ENCODE data around the gene HRCT1.

Gene HRCT1

GRCh38 chr9:35905912-35906679 lies at the start of gene HRCT1:
Gene HRCT1 (plus strand): TSS chr9:35906202. CDS start chr9:35906288, 86 bp downstream.
- H3K27ac Mint-ChIP-seq: peak within 1 kb of the TSS; percentile 96 to 99 (median 96)
- no peak for TF ChIP-seq CTCF (IDR thresholded peaks at IDR 0.05; ENCODE audit: unreplicated experiment in 3 of 3)
- H3K4me3 Mint-ChIP-seq: peak within 1 kb of the TSS; percentile 41 to 70 (median 57)
- H3K27me3 Mint-ChIP-seq (ENCODE audit: low read depth): peaks cover 3% of the 10 kb centered on the region
- no peaks in the 10 kb centered on the region for H3K9me3 Mint-ChIP-seq
- H3K4me1 Mint-ChIP-seq: peaks cover 70% of the 10 kb centered on the region
- H3K36me3 Mint-ChIP-seq (ENCODE audit: low read depth): no peaks in the 10 kb centered on the region

- Mint-ChIP-seq H3K9me3 (no peaks in the 10 kb centered on the region), H3K27ac (no peak overlapping the region), H3K4me1 (no peaks in the 10 kb centered on the region), H3K36me3 (ENCODE audit: low read depth) (peaks cover 7% of the 10 kb centered on the region), H3K27me3 (ENCODE audit: low read depth) (peaks cover 5% of the 10 kb centered on the region), H3K4me3 (no peak overlapping the region)
- no peak for TF ChIP-seq CTCF (IDR thresholded peaks at IDR 0.05; ENCODE audit: unreplicated experiment in 3 of 3)
Observed at GRCh38 chr9:35856206-35856605, 49.8 kb upstream of the HRCT1 start.

GRCh38 chr9:35856882-35857281 lies 49.1 kb upstream of the HRCT1 start:
- no peak overlapping the region for H3K4me3 Mint-ChIP-seq
- TF ChIP-seq CTCF (IDR thresholded peaks at IDR 0.05; ENCODE audit: unreplicated experiment in 3 of 3): no peak
- no peaks in the 10 kb centered on the region for H3K9me3 Mint-ChIP-seq
- H3K27ac Mint-ChIP-seq: no peak overlapping the region
- peaks cover 11% of the 10 kb centered on the region for H3K27me3 Mint-ChIP-seq (ENCODE audit: low read depth)
- no peaks in the 10 kb centered on the region for H3K4me1 Mint-ChIP-seq
- H3K36me3 Mint-ChIP-seq (ENCODE audit: low read depth): peaks cover 7% of the 10 kb centered on the region

- no peak for TF ChIP-seq CTCF (IDR thresholded peaks at IDR 0.05; ENCODE audit: unreplicated experiment in 3 of 3)
- H3K27me3 Mint-ChIP-seq (ENCODE audit: low read depth): peaks cover 18% of the 10 kb centered on the region
- H3K9me3 Mint-ChIP-seq: no peaks in the 10 kb centered on the region
- H3K4me1 Mint-ChIP-seq: no peaks in the 10 kb centered on the region
- peaks cover 3% of the 10 kb centered on the region for H3K36me3 Mint-ChIP-seq (ENCODE audit: low read depth)
- no peak overlapping the region for H3K4me3 Mint-ChIP-seq
- H3K27ac Mint-ChIP-seq: no peak overlapping the region
Observed at GRCh38 chr9:35858458-35858857, 47.5 kb upstream of the HRCT1 start.

GRCh38 chr9:35859310-35859989 lies 46.6 kb upstream of the HRCT1 start:
- no peak for TF ChIP-seq CTCF (IDR thresholded peaks at IDR 0.05; ENCODE audit: unreplicated experiment in 3 of 3)
- Mint-ChIP-seq H3K4me1 (no peaks in the 10 kb centered on the region), H3K36me3 (ENCODE audit: low read depth) (peaks cover 3% of the 10 kb centered on the region), H3K4me3 (no peak overlapping the region), H3K27ac (no peak overlapping the region), H3K27me3 (ENCODE audit: low read depth) (peaks cover 18% of the 10 kb centered on the region), H3K9me3 (no peaks in the 10 kb centered on the region)
